PFSK-1 (cell line): ENCODE measurements around the gene ACOX2.

Experiments
- FOXP2 ChIP-seq: optimal IDR thresholded peaks from 2 replicates; pipeline ENCODE3; 2011; ENCODE audit warnings: borderline replicate concordance, control low read depth, inconsistent platforms; ENCODE audit not compliant: insufficient read depth; ENCODE audit errors: extremely low read length, extremely low read depth
- POLR2AphosphoS5 ChIP-seq: IDR thresholded peaks from 2 replicates; pipeline ENCODE4 v1.6.1; 2012; ENCODE audit warnings: low read depth, mild to moderate bottlenecking, control low read depth, low read length, moderate library complexity
- SIN3A ChIP-seq: IDR thresholded peaks from 2 replicates; pipeline ENCODE4 v1.6.1; 2012; ENCODE audit warnings: mild to moderate bottlenecking, low read length, moderate library complexity, borderline replicate concordance; ENCODE audit not compliant: insufficient read depth
- TAF1 ChIP-seq: IDR thresholded peaks from 2 replicates; pipeline ENCODE4 v1.6.1; 2012; ENCODE audit warnings: low read length, control low read depth, borderline replicate concordance; ENCODE audit not compliant: insufficient read depth
- TF ChIP-seq, protein P1 (sequence below), 2 experiments: IDR thresholded peaks; 2 replicates each; pipeline versions ENCODE4 v1.6.1 to v1.8.0; 2011 to 2012; ENCODE audit warnings: low read depth in 2 of 2, low read length in 2 of 2, control low read depth in 1 of 2, inconsistent platforms in 1 of 2, mild to moderate bottlenecking in 1 of 2, moderate library complexity in 1 of 2; ENCODE audit not compliant: insufficient read depth in 1 of 2

DNA sequence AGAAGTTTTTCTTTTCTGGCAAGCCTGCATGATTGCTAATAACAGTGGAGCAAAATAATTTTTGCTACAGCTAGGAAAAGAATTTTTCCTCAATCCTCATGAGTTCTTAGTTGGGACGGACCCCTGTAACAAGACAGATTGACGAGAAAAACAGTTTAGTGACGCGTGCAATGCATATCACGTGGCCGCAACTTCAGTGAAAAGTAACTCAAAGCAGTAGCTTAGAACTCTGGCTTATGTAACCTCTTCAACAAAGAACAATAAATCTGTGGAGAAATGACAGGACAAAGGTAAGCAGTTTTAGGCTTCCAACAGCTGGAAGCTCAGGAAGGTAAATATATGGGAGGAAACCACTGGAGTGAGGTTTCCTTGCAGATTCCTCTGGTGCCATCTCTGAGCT is 20.5 kb upstream of the ACOX2 start:
- TF ChIP-seq, protein P1, sequence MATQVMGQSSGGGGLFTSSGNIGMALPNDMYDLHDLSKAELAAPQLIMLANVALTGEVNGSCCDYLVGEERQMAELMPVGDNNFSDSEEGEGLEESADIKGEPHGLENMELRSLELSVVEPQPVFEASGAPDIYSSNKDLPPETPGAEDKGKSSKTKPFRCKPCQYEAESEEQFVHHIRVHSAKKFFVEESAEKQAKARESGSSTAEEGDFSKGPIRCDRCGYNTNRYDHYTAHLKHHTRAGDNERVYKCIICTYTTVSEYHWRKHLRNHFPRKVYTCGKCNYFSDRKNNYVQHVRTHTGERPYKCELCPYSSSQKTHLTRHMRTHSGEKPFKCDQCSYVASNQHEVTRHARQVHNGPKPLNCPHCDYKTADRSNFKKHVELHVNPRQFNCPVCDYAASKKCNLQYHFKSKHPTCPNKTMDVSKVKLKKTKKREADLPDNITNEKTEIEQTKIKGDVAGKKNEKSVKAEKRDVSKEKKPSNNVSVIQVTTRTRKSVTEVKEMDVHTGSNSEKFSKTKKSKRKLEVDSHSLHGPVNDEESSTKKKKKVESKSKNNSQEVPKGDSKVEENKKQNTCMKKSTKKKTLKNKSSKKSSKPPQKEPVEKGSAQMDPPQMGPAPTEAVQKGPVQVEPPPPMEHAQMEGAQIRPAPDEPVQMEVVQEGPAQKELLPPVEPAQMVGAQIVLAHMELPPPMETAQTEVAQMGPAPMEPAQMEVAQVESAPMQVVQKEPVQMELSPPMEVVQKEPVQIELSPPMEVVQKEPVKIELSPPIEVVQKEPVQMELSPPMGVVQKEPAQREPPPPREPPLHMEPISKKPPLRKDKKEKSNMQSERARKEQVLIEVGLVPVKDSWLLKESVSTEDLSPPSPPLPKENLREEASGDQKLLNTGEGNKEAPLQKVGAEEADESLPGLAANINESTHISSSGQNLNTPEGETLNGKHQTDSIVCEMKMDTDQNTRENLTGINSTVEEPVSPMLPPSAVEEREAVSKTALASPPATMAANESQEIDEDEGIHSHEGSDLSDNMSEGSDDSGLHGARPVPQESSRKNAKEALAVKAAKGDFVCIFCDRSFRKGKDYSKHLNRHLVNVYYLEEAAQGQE (IDR thresholded peaks at IDR 0.05; ENCODE audit: insufficient read depth in 1 of 2, low read depth in 2 of 2, low read length in 2 of 2) = no peak
- TF ChIP-seq TAF1 (no peak), POLR2AphosphoS5 (no peak), FOXP2 (no peak), SIN3A (no peak)
